Sigmoid colon (tissue), 4 donors: ENCODE data around the gene CDKAL1.

ENCODE experiments used
- CTCF ChIP-seq, 4 experiments: fragments of 450-650 bp in 3 of 4; fragments of 200-600 bp in 1 of 4; IDR thresholded peaks; one replicate each; pipeline ENCODE4 v1.5.1; 2016 to 2019; ENCODE audit warnings: antibody characterized with exemption in 4 of 4, mild to moderate bottlenecking in 3 of 4, moderate library complexity in 2 of 4
- POLR2A ChIP-seq, 2 donors: fragments of 450-650 bp; IDR thresholded peaks; one replicate each; pipeline ENCODE4 v1.6.1; 2016; ENCODE audit warnings: antibody characterized with exemption in 2 of 2, mild to moderate bottlenecking in 2 of 2, moderate library complexity in 2 of 2
- POLR2AphosphoS5 ChIP-seq, 4 donors: sonication (generic); formaldehyde crosslinking; IDR thresholded peaks; one replicate each; pipeline ENCODE4 v1.6.1; 2017; ENCODE audit warnings: antibody characterized with exemption in 4 of 4

GRCh38 chr6:21138336-21139069 lies 604.2 kb downstream of the CDKAL1 start:
- TF ChIP-seq POLR2A (IDR thresholded peaks at IDR 0.05): no peak
- TF ChIP-seq CTCF (IDR thresholded peaks at IDR 0.05): no peak
- TF ChIP-seq POLR2AphosphoS5 (IDR thresholded peaks at IDR 0.05): no peak
